Fibroblast of the aortic adventitia (primary cell): ENCODE measurements around the gene NELL1. TPM values are rescaled to one million over a fixed set of nuclear protein-coding genes. Genes with fewer than 3 reads are reported as not detected.

Experiments used
- DNase-seq: peaks from one replicate; pipeline ENCODE4 v3.0.0-alpha.2; 2010; ENCODE audit warnings: low read depth
- H3K4me3 ChIP-seq: 2 replicates; pipeline ENCODE4 v1.5.1; 2011; ENCODE audit warnings: low read depth, mild to moderate bottlenecking, control low read depth, low read length, moderate library complexity
- CTCF ChIP-seq: IDR thresholded peaks from 2 replicates; pipeline ENCODE4 v1.5.1; 2011; ENCODE audit warnings: mild to moderate bottlenecking, low read length, control low read depth, inconsistent platforms; ENCODE audit not compliant: insufficient read depth
- total RNA-seq: library from RNA; depleted of rRNA; stranded (reverse); fragments of >200 nt; gene quantifications from 2 replicates; pipeline ENCODE4 v1.2.3, GENCODE V29; 2012; ENCODE audit warnings: low replicate concordance

NELL1 gene
- total RNA-seq, 1 donor, result not detected

GRCh38 chr11:21564833-21565682, 895.7 kb downstream of the NELL1 start:
- no peak for DNase-seq
- H3K4me3 ChIP-seq, result no peak overlapping the region
- TF ChIP-seq CTCF, result no peak

GRCh38 chr11:21566521-21567117, 897.2 kb downstream of the NELL1 start:
- H3K4me3 ChIP-seq, result no peak overlapping the region
- no peak for TF ChIP-seq CTCF
- DNase-seq, result no peak

- DNase-seq, result no peak
- no peak for TF ChIP-seq CTCF
- H3K4me3 ChIP-seq, result no peak overlapping the region
These were observed 898.4 kb downstream of the NELL1 start for GRCh38 chr11:21567645-21568290.

- TF ChIP-seq CTCF, result no peak
- no peak for DNase-seq
- no peak overlapping the region for H3K4me3 ChIP-seq
These were observed 902.8 kb downstream of the NELL1 start for GRCh38 chr11:21572210-21572609.

- H3K4me3 ChIP-seq, result no peak overlapping the region
- DNase-seq, result no peak
- TF ChIP-seq CTCF, result no peak
These were observed 913.4 kb downstream of the NELL1 start for GRCh38 chr11:21582791-21583190.

- no peak overlapping the region for H3K4me3 ChIP-seq
- DNase-seq, result no peak
- no peak for TF ChIP-seq CTCF
These were observed 919.4 kb downstream of the NELL1 start for GRCh38 chr11:21588754-21589153.
